ENCODE measurements around the gene PYROXD2. TPM values are rescaled to one million over a fixed set of nuclear protein-coding genes. Genes with fewer than 3 reads are reported as not detected.

Gene PYROXD2
- polyA plus RNA-seq, 10 donors, result 7.6 to 19.9 (median 11.5) TPM

DNA sequence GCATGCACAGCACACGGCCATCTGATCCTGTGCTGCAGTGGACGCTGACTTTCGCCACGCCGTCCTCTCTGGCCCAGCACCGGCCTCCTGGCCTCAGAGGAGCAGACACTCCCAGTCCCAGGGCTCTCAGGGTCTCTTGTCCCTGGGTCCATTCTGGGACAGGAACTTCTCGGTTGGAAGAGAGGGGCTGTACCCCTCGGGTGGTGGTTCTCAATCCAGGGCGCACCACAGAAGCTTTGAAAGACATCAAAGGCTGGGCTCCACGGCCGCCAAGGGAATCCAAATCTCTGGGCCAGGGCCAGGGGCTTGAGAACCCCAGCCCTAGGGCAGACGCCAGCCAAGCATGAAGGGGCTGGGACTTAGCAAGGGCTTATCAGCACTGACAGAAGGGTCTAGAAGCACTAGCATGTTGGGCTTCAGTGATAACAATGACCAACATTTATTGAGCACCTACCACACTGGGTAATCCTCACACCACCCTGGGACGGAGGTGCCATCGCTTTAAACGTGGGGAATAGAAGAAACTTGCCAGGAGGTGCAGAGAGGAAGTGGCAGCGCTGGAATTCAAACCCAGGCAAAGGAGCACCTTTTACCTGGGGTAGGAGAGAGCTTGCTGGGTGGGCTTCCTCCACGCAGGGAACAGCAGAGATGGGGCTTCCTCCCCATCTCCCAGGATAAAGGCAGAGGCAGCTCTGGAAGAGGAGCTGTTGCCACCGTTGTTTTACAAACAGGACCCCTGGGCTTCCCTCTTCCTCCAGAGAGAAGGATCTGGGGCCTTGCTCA is 1.8 kb upstream of the PYROXD2 start:
- no peak for DNase-seq

DNA sequence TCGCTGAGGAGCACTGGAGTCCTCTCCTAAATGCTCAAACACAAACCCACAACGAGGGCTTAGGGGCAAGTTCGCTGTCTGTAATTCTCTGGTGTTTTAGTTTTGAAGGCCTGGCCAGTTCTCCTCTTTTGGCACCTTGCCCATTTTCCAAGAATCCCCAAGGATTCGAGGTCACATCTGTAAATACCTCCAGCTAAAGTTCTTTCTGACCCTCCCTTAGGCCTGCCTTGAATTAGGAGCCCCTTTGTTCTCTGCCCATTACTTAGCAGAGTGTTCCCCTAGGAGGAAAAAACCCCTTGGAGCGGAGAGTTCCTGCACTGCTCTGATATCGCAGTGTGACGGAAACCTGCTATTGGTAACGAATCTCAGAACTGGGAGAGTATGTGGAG is 743 bp upstream of the PYROXD2 start:
- peak in 2 of 3 donors; percentile 27 to 36 for DNase-seq

DNA sequence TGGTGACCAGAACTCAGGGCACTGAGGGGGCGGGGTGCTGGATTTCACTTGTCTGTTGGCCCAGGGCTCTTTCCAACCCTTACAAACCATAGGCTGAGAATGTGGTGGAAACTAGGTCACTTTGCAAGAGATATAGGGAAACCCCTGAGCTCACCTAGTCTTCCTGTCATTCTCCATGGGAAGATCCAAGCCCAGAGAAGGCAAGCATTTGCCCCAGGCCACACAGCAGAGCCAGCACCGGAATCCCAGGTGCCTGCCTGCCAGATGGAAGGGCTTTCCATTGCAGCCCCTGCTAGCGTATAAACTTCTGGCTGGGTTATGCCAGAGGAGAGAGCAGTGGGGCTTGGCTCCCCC is 427 bp downstream of the PYROXD2 start:
- no peak for DNase-seq

GRCh38 chr10:98411768-98412167 is 3.2 kb downstream of the PYROXD2 start:
- DNase-seq, result no peak

DNA sequence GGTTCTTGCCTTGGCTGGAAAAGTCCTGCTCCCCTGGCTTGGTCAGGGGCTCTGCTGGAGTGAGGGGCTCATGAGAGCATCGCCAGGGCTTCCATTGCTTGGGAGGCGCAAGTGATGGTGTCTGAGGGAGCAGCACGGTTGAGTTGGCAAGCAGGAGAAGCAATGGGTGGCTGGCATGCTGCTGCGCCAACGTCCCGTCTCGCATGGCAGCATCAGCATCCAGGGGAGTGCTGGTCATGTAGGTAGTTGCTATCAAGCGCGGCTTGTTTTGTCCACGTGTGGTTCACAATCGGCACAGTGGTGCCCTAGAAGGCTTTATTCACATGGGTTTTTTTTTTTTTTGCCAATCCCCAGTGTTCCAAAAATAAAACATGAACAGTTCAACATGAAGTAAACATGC is 3.8 kb downstream of the PYROXD2 start:
- DNase-seq, result no peak

DNA sequence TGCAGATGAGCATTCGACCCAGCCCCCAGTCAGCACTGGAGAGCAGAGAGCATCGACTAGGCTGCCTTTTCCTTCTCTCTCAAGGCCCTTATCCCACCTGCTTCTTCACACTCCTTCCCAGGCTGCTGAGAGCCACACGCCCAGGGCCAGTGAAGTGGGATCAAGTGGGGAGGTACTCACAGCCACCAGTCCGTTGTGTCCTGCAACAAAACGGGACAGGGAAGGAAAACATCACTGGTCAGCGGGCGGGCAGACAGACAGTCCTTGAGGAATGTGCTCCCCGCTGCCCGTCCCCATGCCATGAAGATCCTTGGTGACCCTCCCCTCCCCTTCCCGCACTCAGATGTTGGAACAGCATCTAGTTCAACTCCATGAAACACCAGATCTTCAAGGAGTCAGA is 4.2 kb downstream of the PYROXD2 start:
- DNase-seq, result no peak

GRCh38 chr10:98410135-98410743 is 4.7 kb downstream of the PYROXD2 start:
- DNase-seq, result no peak

GRCh38 chr10:98408799-98409198 is 6.2 kb downstream of the PYROXD2 start:
- no peak for DNase-seq

DNA sequence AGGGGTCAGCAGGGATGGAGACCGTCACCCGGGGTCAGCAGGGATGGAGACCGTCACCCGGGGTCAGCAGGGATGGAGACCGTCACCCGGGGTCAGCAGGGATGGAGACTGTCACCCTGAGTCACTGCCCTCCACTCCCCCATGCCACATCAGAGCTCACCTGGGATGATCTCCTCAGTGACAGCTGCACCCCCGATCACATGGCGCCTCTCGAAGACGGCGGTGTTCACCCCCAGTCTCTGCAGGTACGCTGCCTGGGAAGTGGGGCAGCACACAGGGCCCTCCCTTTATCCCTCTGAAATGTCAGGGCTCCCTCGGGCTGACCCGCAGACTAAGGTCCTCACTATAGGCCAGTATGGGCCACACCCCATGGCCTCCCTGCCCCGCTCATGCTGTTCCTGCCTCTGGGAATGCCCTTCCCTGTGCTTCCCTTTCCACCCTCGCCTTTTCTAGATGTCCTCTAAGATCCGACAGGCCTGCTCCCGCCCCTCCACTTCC is 7.2 kb downstream of the PYROXD2 start:
- no peak for DNase-seq

GRCh38 chr10:98407017-98407743 is 7.8 kb downstream of the PYROXD2 start:
- no peak for DNase-seq

- no peak for DNase-seq
Measured at GRCh38 chr10:98405422-98405821, 9.6 kb downstream of the PYROXD2 start.

DNA sequence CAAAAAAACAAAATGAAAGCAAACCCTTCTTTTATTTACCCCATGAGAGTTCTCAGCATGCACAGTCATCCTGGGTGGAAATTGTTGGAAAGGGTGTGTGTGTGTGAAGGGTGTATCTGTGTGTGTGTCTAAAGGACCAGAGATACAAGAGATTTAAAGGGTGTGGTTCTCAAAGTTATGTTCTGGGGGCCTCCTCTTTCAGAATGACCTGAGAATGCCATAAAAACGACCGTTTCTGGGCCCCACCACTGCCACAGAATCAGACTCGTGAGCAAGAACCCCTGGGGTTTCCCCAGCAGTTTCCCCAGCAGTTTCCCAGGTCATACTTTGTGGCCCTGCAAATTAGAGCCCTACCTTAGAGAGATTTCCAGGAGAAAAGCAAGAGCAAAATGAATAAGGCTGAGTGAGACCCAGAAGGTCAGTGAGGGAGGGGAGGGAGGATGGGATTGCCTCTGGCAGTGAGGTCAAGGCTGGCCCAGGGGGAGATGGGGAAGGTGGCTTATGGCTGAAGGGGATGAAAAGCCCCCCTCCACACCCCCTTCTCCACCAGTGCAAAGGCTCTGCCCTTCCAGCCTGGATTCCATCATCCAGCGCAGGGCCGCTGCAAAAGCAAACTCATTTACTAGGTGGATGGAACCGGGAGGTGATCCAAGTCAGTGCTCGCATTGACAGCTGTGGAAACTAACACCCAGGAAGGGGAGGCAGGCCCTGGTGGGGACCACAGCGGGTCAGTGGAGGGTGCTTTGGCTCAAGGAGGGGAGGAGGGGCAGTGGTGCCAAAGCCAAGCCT is 10.2 kb downstream of the PYROXD2 start:
- no peak for DNase-seq

DNA sequence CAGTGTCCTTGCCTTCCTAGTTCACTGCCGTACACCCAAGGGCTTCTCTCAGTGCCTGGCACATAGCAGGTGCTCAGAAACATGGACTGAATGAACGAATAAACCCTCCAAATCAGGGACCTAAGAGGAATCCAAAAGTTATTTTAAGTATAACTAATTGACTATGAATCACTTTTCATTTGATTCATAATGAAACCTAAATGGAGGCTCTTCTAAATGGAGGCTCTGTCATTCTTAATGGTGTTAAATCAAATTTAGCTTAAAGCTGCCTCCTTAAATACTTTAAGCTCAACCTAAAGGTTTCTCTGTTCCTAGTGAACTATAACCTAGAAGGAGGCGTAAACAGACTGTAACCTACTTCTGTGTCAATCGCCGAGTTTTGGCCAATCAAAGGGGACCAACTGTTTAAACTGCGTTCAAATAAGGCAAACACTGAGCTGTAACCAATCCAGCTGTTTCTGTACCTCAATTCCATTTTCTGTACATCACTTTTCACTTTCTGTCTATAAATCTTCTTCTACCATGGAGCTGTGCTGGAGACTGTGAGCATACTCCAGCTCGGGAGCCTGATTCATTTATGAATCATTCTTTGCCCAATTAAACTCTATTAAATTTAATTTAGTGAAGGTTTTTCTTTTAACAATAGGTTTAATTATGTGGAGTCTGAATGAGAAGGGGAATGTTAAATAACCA is 11.0 kb downstream of the PYROXD2 start:
- DNase-seq, result no peak

GRCh38 chr10:98402931-98403718 is 11.9 kb downstream of the PYROXD2 start:
- no peak for DNase-seq

DNA sequence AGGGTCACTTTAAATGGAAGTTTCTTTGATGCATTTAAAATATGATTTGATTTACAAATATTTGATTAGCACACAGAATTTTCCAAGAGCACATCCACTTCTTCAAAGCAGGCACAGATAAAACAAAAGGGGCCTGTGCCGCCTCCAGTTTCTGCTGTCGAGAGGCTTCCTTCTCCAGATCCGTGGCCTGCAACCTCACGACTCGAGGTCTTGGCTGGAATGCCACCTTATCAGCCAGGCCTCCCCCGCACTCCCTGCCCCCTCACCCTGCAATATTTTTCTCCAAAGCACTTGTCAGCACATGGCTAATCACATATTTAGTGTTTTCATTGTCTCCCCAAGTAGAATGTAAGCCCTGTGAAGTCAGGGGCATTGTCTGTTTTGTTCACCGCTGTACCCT is 12.5 kb downstream of the PYROXD2 start:
- no peak for DNase-seq

GRCh38 chr10:98400482-98400881 is 14.5 kb downstream of the PYROXD2 start:
- DNase-seq, result no peak

GRCh38 chr10:98399784-98400183 is 15.2 kb downstream of the PYROXD2 start:
- DNase-seq, result no peak

DNA sequence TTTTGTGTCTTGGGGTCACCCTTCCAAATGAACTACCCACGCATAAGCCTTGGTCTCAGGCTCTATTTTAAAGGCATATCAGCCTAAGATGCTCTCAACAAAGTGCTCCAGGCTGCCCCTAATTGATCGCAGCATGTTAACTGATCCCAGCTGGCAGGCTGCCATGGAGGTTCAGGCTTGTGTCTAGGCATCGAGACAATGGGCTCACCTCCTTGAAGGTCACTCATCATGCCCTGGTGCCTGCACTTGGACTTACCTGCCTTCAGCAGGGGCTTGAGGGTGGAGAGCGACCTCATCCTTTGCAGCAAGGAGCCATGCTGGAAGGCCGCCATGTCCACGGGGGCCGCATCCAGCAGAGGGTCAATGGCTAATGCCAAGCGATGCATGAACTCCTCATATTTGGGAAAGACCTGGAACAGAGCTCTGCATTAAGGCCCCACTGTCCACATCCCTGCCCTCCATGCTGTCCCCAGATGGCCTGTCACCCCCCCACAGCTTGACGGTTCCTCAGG is 17.8 kb downstream of the PYROXD2 start:
- no peak for DNase-seq

GRCh38 chr10:98396096-98397063 is 18.6 kb downstream of the PYROXD2 start:
- DNase-seq, result no peak

All from muscle of back (tissue), 11 donors.